ENCODE data around the gene TMEM191C. TPM values are rescaled to one million over a fixed set of nuclear protein-coding genes. Genes with fewer than 3 reads are reported as not detected.

The TMEM191C gene
- total and polyA plus RNA-seq, 2 of the 13 experiments (the other 11 are each of a cell fraction or from before 2014, with no cell fraction given), result 1.2 to 2.9 TPM

- TF ChIP-seq, protein P1, sequence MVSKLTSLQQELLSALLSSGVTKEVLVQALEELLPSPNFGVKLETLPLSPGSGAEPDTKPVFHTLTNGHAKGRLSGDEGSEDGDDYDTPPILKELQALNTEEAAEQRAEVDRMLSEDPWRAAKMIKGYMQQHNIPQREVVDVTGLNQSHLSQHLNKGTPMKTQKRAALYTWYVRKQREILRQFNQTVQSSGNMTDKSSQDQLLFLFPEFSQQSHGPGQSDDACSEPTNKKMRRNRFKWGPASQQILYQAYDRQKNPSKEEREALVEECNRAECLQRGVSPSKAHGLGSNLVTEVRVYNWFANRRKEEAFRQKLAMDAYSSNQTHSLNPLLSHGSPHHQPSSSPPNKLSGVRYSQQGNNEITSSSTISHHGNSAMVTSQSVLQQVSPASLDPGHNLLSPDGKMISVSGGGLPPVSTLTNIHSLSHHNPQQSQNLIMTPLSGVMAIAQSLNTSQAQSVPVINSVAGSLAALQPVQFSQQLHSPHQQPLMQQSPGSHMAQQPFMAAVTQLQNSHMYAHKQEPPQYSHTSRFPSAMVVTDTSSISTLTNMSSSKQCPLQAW (CRISPR knock-in tag; IDR thresholded peaks at IDR 0.05), result peak; percentile 82
- TF ChIP-seq ZNF282 (IDR thresholded peaks at IDR 0.05; ENCODE audit: partially characterized antibody) (no peak), NR2C2 (CRISPR knock-in tag; IDR thresholded peaks at IDR 0.05; ENCODE audit: borderline replicate concordance) (peak; percentile 16; the same call in 1 of the 2 replicates), TGIF2 (CRISPR knock-in tag; IDR thresholded peaks at IDR 0.05) (peak; percentile 63; the same call in 1 of the 2 replicates), ATF3 (CRISPR knock-in tag; IDR thresholded peaks at IDR 0.05) (peak; percentile 63; the same call in 1 of the 2 replicates), KLF16 (CRISPR knock-in tag; IDR thresholded peaks at IDR 0.05) (peak in 1 of 2 experiments; percentile 66; a peak in 2 of 4 replicates), NONO (IDR thresholded peaks at IDR 0.05) (no peak), NONO (CRISPR knock-in tag; conservative IDR thresholded peaks at IDR 0.05) (peak; percentile 76; the same call in 1 of the 2 replicates), ZBTB33 (CRISPR knock-in tag; IDR thresholded peaks at IDR 0.05) (0 out of 2 replicates have a peak, but pooled peaks have one; percentile 39), KDM6A (CRISPR knock-in tag; IDR thresholded peaks at IDR 0.05; ENCODE audit: low read depth) (peak; percentile 30; the same call in 1 of the 2 replicates), MATR3 (CRISPR knock-in tag; IDR thresholded peaks at IDR 0.05) (no peak), RXRA (CRISPR knock-in tag; IDR thresholded peaks at IDR 0.05) (peak; percentile 55; the same call in 1 of the 2 replicates), ZNF770 (CRISPR knock-in tag; IDR thresholded peaks at IDR 0.05) (peak; percentile 79), SALL2 (CRISPR knock-in tag; IDR thresholded peaks at IDR 0.05) (0 out of 2 replicates have a peak, but pooled peaks have one; percentile 72), RORA (CRISPR knock-in tag; IDR thresholded peaks at IDR 0.05) (no peak), FIP1L1 (IDR thresholded peaks at IDR 0.05; ENCODE audit: borderline replicate concordance, insufficient read depth, low read depth, low read length) (no peak), MAZ (IDR thresholded peaks at IDR 0.05; ENCODE audit: borderline replicate concordance, low read depth, low read length) (no peak), MAZ (CRISPR knock-in tag; IDR thresholded peaks at IDR 0.05; ENCODE audit: low read depth) (peak; percentile 49; the same call in 1 of the 2 replicates)
- TF ChIP-seq, protein P2, sequence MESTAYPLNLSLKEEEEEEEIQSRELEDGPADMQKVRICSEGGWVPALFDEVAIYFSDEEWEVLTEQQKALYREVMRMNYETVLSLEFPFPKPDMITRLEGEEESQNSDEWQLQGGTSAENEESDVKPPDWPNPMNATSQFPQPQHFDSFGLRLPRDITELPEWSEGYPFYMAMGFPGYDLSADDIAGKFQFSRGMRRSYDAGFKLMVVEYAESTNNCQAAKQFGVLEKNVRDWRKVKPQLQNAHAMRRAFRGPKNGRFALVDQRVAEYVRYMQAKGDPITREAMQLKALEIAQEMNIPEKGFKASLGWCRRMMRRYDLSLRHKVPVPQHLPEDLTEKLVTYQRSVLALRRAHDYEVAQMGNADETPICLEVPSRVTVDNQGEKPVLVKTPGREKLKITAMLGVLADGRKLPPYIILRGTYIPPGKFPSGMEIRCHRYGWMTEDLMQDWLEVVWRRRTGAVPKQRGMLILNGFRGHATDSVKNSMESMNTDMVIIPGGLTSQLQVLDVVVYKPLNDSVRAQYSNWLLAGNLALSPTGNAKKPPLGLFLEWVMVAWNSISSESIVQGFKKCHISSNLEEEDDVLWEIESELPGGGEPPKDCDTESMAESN (CRISPR knock-in tag; conservative IDR thresholded peaks at IDR 0.05), result peak; percentile 56
Observed at GRCh38 chr22:21457023-21457787, 10.0 kb upstream of the TMEM191C start (continued).

Data from HepG2 (cell line).